Adrenal gland (tissue), 5 donors: ENCODE results near the gene PRKCB.

Source experiments
- POLR2A ChIP-seq, 2 donors: fragments of 450-650 bp; IDR thresholded peaks; one replicate each; pipeline ENCODE4 v1.6.1; 2017; ENCODE audit warnings: antibody characterized with exemption in 2 of 2, mild to moderate bottlenecking in 2 of 2, moderate library complexity in 1 of 2
- TF ChIP-seq, protein P1 (sequence below), 6 experiments: fragments of 450-650 bp in 4 of 6; fragments of 200-600 bp in 2 of 6; sonication (generic) in 1 of 6; IDR thresholded peaks; 1 replicate in 5 of 6; 2 replicates in 1 of 6; pipeline versions ENCODE4 v1.5.1 to v1.8.0; 2016 to 2021; ENCODE audit warnings: antibody characterized with exemption in 6 of 6, mild to moderate bottlenecking in 2 of 6, moderate library complexity in 1 of 6
- donor health status: DM: no; HTN: no; CAD: no.

DNA sequence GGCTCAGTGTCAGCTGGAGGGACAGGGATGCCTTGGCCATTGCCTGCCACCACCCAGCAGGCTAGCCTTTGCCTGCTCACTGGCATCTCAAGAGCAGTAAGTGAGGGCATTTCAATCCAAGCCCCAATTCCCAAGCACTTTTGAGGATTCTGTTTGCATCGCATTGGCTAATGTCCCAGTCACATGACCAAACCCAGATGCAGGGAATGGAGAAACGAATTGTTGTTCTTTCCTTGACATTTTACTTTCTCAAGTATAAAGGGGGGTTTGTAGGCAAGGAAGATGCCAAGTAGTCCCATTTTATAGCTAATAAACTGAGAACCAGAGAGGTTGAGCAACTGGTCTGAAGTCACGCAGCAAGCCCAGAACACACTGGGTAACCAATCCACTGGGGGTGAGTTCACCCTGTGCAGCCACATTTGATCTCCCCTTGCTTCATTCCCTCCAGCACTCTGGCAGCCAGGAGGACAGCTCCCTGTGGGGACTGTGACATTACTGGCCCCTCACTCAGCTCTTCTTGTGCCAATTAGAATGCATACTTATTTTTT, 226.6 kb downstream of the PRKCB start:
- TF ChIP-seq, protein P1, sequence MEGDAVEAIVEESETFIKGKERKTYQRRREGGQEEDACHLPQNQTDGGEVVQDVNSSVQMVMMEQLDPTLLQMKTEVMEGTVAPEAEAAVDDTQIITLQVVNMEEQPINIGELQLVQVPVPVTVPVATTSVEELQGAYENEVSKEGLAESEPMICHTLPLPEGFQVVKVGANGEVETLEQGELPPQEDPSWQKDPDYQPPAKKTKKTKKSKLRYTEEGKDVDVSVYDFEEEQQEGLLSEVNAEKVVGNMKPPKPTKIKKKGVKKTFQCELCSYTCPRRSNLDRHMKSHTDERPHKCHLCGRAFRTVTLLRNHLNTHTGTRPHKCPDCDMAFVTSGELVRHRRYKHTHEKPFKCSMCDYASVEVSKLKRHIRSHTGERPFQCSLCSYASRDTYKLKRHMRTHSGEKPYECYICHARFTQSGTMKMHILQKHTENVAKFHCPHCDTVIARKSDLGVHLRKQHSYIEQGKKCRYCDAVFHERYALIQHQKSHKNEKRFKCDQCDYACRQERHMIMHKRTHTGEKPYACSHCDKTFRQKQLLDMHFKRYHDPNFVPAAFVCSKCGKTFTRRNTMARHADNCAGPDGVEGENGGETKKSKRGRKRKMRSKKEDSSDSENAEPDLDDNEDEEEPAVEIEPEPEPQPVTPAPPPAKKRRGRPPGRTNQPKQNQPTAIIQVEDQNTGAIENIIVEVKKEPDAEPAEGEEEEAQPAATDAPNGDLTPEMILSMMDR (IDR thresholded peaks at IDR 0.05): no peak
- no peak for TF ChIP-seq POLR2A (IDR thresholded peaks at IDR 0.05)
